ENCODE results near the gene ABHD4.
A peak's percentile ranks its signal among the peaks of the same experiment; 100 is the strongest.

The ABHD4 gene

DNA sequence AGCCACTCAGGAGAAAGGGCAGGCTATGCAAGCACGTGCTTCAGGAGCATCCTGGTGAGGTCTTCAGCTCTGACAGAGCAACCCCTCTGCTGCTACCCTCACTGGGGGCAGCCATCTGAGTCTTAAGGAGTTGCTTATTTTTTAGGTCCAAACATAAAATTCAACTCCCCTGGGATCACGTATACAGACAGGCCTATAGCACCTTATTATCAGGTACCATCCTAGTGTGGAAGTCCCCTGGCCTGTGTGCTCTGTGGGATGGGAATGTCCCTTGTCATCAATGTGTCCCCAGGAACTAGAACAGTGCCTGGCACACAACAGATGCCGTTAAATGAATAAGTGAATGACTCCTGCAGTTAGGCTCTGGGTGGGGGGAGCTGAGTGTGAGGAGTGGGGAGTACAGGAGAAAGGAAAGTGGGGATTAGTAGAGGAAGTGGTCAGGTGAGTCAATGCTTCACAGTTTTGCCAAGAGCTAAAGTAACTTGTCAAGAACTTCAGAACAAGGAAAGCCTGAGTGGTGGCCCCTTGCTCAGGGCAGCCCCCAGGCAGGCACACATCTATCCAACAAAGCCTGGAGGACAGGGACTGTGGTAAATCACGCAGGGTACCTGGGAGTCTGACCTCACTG is 42.6 kb upstream of the ABHD4 start:
- H3K4me3 ChIP-seq (ENCODE audit: low read length in 2 of 2) = no peak overlapping the region
- no peak overlapping the region for H3K27ac ChIP-seq (ENCODE audit: low read length)
- no peak overlapping the region for H3K9ac ChIP-seq (ENCODE audit: low read length in 2 of 2)
- H3K27me3 ChIP-seq (ENCODE audit: control insufficient read depth in 1 of 2, insufficient read depth in 2 of 2, low read length in 2 of 2) = peaks cover 0 to 3% of the 10 kb centered on the region in 2 donors
- H3K4me1 ChIP-seq (ENCODE audit: control insufficient read depth, insufficient read depth, low read length) = peaks cover 22% of the 10 kb centered on the region
- no peaks in the 10 kb centered on the region for H3K9me3 ChIP-seq (ENCODE audit: control insufficient read depth in 2 of 2, low read length in 2 of 2)
- H3K36me3 ChIP-seq (ENCODE audit: control insufficient read depth in 2 of 2, insufficient read depth in 2 of 2, low read length in 2 of 2) = no peaks in the 10 kb centered on the region

GRCh38 chr14:22556021-22556989 is 41.8 kb upstream of the ABHD4 start:
- Histone ChIP-seq H3K4me3 (ENCODE audit: low read length in 2 of 2) (peak overlapping the region in 1 of 2 donors; percentile 74), H3K36me3 (ENCODE audit: control insufficient read depth in 2 of 2, insufficient read depth in 2 of 2, low read length in 2 of 2) (no peaks in the 10 kb centered on the region), H3K27me3 (ENCODE audit: control insufficient read depth in 1 of 2, insufficient read depth in 2 of 2, low read length in 2 of 2) (no peaks in the 10 kb centered on the region), H3K4me1 (ENCODE audit: control insufficient read depth, insufficient read depth, low read length) (peaks cover 21% of the 10 kb centered on the region), H3K27ac (ENCODE audit: low read length) (peak overlapping the region; percentile 67), H3K9me3 (ENCODE audit: control insufficient read depth in 2 of 2, low read length in 2 of 2) (no peaks in the 10 kb centered on the region), H3K9ac (ENCODE audit: low read length in 2 of 2) (peak overlapping the region; percentile 37 to 66)

- Histone ChIP-seq H3K4me3 (ENCODE audit: low read length in 2 of 2) (peak overlapping the region; percentile 54 to 74), H3K27ac (ENCODE audit: low read length) (peak overlapping the region; percentile 67), H3K4me1 (ENCODE audit: control insufficient read depth, insufficient read depth, low read length) (peaks cover 17% of the 10 kb centered on the region), H3K27me3 (ENCODE audit: control insufficient read depth in 1 of 2, insufficient read depth in 2 of 2, low read length in 2 of 2) (no peaks in the 10 kb centered on the region), H3K36me3 (ENCODE audit: control insufficient read depth in 2 of 2, insufficient read depth in 2 of 2, low read length in 2 of 2) (no peaks in the 10 kb centered on the region), H3K9ac (ENCODE audit: low read length in 2 of 2) (peak overlapping the region; percentile 37 to 66), H3K9me3 (ENCODE audit: control insufficient read depth in 2 of 2, low read length in 2 of 2) (no peaks in the 10 kb centered on the region)
Measured at GRCh38 chr14:22556990-22557623, 41.0 kb upstream of the ABHD4 start.

DNA sequence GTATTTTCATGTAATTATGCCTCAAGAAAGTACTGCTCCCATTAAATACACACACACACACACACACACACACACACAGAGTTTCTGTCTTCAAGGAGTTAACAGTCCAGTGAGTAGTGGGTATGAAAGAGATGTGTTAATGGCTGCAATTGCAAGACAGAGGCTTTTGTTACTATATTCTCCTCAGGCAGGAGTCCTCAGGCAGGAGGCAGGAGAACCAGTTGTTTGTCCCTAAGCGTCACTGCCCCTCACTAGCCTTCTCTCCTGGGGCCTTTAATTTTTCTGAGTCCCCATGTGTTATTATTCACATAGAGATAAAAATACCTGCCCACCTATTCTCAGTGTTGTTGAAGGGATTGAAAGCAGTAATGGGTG is 40.3 kb upstream of the ABHD4 start:
- H3K27ac ChIP-seq (ENCODE audit: low read length) = no peak overlapping the region
- H3K9ac ChIP-seq (ENCODE audit: low read length in 2 of 2) = peak overlapping the region in 1 of 2 donors; percentile 37
- H3K4me3 ChIP-seq (ENCODE audit: low read length in 2 of 2) = no peak overlapping the region
- peaks cover 15% of the 10 kb centered on the region for H3K4me1 ChIP-seq (ENCODE audit: control insufficient read depth, insufficient read depth, low read length)
- H3K27me3 ChIP-seq (ENCODE audit: control insufficient read depth in 1 of 2, insufficient read depth in 2 of 2, low read length in 2 of 2) = no peaks in the 10 kb centered on the region
- no peaks in the 10 kb centered on the region for H3K36me3 ChIP-seq (ENCODE audit: control insufficient read depth in 2 of 2, insufficient read depth in 2 of 2, low read length in 2 of 2)
- H3K9me3 ChIP-seq (ENCODE audit: control insufficient read depth in 2 of 2, low read length in 2 of 2) = no peaks in the 10 kb centered on the region

DNA sequence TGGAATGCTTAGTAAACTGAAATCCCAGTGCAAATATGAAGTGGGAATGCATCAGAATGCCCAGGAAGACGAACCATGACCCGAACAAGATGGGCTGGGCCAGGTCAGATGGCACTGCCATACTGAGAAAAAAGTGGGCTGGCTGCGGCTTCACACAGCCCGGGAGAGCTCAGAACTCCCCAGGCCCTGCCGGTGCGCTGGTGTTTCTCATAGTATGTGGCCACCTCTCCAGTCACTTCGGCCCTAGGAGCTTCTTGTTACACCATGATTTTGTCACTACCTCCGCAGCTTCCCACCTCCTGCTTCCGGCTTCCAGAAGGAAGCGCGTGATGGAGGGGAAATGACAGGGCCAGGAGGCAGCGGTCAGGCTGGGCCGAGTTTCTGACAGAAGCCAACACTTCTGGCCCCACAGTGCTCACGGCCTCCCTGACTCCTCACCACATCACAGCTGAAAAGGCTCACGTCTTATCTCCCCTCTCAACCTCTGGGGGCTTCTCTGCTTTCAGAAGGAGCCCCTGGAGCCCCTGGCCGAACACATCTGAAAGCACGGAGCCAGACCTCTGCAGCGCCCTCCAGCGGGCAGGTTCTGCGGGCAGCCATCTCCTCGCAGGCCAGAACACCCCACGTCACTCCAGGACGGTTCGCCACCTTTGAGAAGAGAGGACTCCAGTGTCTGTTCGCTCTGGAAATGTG is 39.7 kb upstream of the ABHD4 start:
- Histone ChIP-seq H3K27ac (ENCODE audit: low read length) (no peak overlapping the region), H3K9me3 (ENCODE audit: control insufficient read depth in 2 of 2, low read length in 2 of 2) (no peaks in the 10 kb centered on the region), H3K4me3 (ENCODE audit: low read length in 2 of 2) (no peak overlapping the region), H3K27me3 (ENCODE audit: control insufficient read depth in 1 of 2, insufficient read depth in 2 of 2, low read length in 2 of 2) (no peaks in the 10 kb centered on the region), H3K9ac (ENCODE audit: low read length in 2 of 2) (no peak overlapping the region), H3K4me1 (ENCODE audit: control insufficient read depth, insufficient read depth, low read length) (peaks cover 15% of the 10 kb centered on the region), H3K36me3 (ENCODE audit: control insufficient read depth in 2 of 2, insufficient read depth in 2 of 2, low read length in 2 of 2) (no peaks in the 10 kb centered on the region)

DNA sequence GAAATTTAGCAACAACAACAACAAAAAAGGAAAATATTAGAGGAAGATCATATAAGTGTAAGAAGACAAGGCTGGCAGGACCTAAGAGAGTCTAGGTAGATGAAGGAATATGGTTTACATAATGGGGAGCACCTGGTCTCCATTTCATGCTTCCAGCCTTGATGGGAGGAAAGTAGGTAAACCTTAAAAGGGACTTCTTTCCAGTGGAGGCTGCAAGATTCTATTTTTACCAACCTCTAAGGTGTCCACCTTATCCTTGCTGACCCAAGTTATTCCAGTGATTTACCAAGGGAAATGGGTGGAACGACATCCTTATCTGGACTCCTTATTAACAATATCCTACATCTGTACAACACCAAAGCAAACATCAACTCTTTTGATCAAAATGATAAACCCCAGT is 39.1 kb upstream of the ABHD4 start:
- Histone ChIP-seq H3K9ac (ENCODE audit: low read length in 2 of 2) (no peak overlapping the region), H3K27ac (ENCODE audit: low read length) (no peak overlapping the region), H3K4me1 (ENCODE audit: control insufficient read depth, insufficient read depth, low read length) (peaks cover 19% of the 10 kb centered on the region)

GRCh38 chr14:22560662-22561365 is 37.3 kb upstream of the ABHD4 start:
- Histone ChIP-seq H3K27ac (ENCODE audit: low read length) (peak overlapping the region; percentile 24), H3K4me3 (ENCODE audit: low read length in 2 of 2) (no peak overlapping the region), H3K27me3 (ENCODE audit: control insufficient read depth in 1 of 2, insufficient read depth in 2 of 2, low read length in 2 of 2) (no peaks in the 10 kb centered on the region), H3K36me3 (ENCODE audit: control insufficient read depth in 2 of 2, insufficient read depth in 2 of 2, low read length in 2 of 2) (no peaks in the 10 kb centered on the region), H3K4me1 (ENCODE audit: control insufficient read depth, insufficient read depth, low read length) (peaks cover 31% of the 10 kb centered on the region), H3K9me3 (ENCODE audit: control insufficient read depth in 2 of 2, low read length in 2 of 2) (no peaks in the 10 kb centered on the region), H3K9ac (ENCODE audit: low read length in 2 of 2) (no peak overlapping the region)

More for the DNA sequence above, 39.1 kb upstream of the ABHD4 start:
- Histone ChIP-seq H3K9me3 (ENCODE audit: control insufficient read depth in 2 of 2, low read length in 2 of 2) (no peaks in the 10 kb centered on the region), H3K4me3 (ENCODE audit: low read length in 2 of 2) (no peak overlapping the region), H3K27me3 (ENCODE audit: control insufficient read depth in 1 of 2, insufficient read depth in 2 of 2, low read length in 2 of 2) (no peaks in the 10 kb centered on the region), H3K36me3 (ENCODE audit: control insufficient read depth in 2 of 2, insufficient read depth in 2 of 2, low read length in 2 of 2) (no peaks in the 10 kb centered on the region)

- no peak overlapping the region for H3K4me3 ChIP-seq (ENCODE audit: low read length in 2 of 2)
- H3K4me1 ChIP-seq (ENCODE audit: control insufficient read depth, insufficient read depth, low read length) = peaks cover 32% of the 10 kb centered on the region
Measured at GRCh38 chr14:22561366-22561660, 36.8 kb upstream of the ABHD4 start.

GRCh38 chr14:22561661-22562579 is 36.2 kb upstream of the ABHD4 start:
- H3K4me1 ChIP-seq (ENCODE audit: control insufficient read depth, insufficient read depth, low read length) = peaks cover 26% of the 10 kb centered on the region
- H3K4me3 ChIP-seq (ENCODE audit: low read length in 2 of 2) = no peak overlapping the region
- H3K9ac ChIP-seq (ENCODE audit: low read length in 2 of 2) = no peak overlapping the region
- H3K9me3 ChIP-seq (ENCODE audit: control insufficient read depth in 2 of 2, low read length in 2 of 2) = no peaks in the 10 kb centered on the region
- no peaks in the 10 kb centered on the region for H3K36me3 ChIP-seq (ENCODE audit: control insufficient read depth in 2 of 2, insufficient read depth in 2 of 2, low read length in 2 of 2)
- H3K27ac ChIP-seq (ENCODE audit: low read length) = no peak overlapping the region
- H3K27me3 ChIP-seq (ENCODE audit: control insufficient read depth in 1 of 2, insufficient read depth in 2 of 2, low read length in 2 of 2) = no peaks in the 10 kb centered on the region

More at GRCh38 chr14:22561366-22561660, 36.8 kb upstream of the ABHD4 start:
- no peaks in the 10 kb centered on the region for H3K9me3 ChIP-seq (ENCODE audit: control insufficient read depth in 2 of 2, low read length in 2 of 2)
- no peaks in the 10 kb centered on the region for H3K36me3 ChIP-seq (ENCODE audit: control insufficient read depth in 2 of 2, insufficient read depth in 2 of 2, low read length in 2 of 2)
- H3K27me3 ChIP-seq (ENCODE audit: control insufficient read depth in 1 of 2, insufficient read depth in 2 of 2, low read length in 2 of 2) = no peaks in the 10 kb centered on the region
- H3K9ac ChIP-seq (ENCODE audit: low read length in 2 of 2) = no peak overlapping the region
- peak overlapping the region; percentile 24 for H3K27ac ChIP-seq (ENCODE audit: low read length)
